Inferior parietal cortex (tissue), 1 donor: ENCODE measurements around the gene SLC5A1.
"Not testable (repeated sequence)": the region's sequence is repeated elsewhere in the genome, so short reads cannot be mapped to it uniquely, and the experiment has no call there.

Source experiments
- DNase-seq: peaks from one replicate; pipeline ENCODE4 v3.0.0-alpha.2; 2016; ENCODE audit errors: extremely low spot score

Gene SLC5A1

DNA sequence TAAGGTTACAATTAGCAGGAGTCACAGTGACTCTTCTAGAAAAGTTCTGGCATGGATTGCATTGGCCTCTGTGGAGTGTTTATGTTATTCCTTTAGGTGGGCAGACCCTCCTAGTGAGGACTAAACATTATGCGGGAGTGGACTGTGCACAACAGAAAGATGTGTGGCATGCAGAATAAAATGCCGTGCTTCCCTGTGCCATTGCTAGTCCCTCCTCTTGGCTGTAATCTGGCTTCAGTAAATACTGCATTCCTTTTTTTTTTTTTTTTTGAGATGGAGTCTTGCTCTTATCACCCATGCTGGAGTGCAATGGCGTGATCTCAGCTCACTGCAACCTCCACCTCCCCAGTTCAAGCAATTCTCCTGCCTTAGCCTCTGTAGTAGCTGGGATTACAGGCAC, 45.0 kb downstream of the SLC5A1 start:
- DNase-seq = no peak

DNA sequence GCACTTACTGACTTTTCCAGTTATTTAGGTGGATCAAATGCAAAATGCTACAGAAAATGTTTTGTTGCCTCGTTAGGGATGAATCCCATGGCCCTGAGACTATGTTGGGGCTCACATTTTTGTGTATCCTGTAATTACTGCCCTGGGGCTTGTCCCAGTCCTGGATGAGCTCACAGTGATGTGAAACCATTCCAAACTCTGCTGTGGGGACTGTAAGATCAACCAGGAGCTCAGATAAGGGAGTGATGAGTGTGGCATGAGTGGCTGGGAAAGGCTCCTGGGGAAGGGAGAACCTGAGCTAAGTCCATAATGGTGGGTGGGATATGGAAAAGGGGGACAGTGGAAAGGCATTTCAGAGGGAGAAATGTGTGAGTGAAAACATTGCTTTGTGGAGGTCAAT, 54.0 kb downstream of the SLC5A1 start:
- no peak for DNase-seq

DNA sequence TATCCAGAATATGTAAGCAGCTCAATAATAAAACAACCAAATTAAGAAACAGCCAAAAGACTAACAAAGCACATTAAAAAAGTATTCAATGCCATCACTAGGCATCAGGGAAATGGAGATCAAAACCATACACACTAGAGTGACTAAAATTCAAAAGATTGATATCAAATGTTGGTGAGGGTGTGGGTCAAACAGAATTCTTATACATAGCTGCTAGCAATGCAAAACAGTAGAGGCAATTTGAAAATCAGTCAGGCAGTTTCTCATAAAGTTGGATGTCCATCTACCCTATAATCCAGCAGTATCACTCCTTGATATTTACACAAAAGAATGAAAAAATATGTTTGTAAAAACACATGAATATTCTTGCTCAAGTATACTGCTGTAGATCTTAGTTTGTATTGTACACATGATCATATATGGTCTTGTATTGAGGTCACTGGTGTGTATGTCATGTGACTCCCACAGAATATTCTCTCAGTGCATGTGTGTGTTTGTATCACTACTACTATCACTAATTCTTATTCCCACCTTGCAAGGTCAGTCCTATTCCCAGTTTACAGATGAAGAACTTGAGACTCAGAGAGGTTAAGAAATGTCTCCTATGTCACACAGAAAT, 54.9 kb downstream of the SLC5A1 start:
- no peak for DNase-seq

DNA sequence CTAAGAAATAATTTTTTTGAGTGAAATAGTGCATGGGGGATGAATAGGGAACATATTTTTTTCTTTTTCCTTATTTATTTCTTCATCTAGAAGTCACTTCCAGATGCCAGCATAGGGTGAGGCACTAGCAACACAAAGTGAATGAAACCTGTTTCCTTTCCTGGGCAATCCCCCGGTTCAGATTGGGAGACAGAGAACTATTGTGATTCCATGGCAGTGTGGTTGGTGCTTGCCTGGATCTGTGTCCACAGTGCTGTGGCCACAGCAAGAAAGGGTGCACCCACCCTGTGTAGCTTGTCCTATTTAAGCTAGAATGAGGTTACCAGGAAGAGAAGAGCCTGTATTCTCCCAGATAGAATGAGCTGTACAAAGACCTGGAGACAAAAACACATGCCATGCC, 57.6 kb downstream of the SLC5A1 start:
- DNase-seq = no peak

DNA sequence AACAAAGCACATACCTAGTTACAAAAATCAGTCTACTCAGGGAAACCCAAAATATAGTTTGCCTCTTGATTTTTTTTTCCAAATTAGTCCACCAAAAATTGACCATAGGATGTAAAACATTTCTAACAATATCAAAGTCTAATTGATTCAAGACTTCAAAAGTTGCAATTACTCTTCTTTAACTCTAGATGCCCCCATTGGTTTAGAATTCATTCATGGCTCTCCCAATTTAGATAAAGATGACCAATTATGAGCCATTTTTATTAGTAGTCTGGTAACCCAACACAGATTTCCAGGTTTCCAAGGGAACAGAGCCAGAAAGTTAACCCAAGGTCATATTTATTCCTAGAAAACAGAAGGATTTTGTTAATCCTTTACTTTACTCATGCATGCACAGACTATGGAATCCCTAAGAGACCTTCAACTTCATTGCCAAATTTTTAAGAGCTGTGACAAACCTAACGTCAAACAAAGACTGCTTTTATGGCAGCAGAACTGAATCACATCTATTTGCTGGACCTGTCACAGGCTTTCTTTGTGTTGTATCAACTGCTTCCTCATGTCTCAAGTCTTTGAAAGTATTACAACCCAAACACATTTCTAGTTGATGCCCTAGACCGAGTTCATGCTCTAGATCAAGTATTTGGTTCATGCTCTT, 60.7 kb downstream of the SLC5A1 start:
- peak; percentile 36 for DNase-seq

DNA sequence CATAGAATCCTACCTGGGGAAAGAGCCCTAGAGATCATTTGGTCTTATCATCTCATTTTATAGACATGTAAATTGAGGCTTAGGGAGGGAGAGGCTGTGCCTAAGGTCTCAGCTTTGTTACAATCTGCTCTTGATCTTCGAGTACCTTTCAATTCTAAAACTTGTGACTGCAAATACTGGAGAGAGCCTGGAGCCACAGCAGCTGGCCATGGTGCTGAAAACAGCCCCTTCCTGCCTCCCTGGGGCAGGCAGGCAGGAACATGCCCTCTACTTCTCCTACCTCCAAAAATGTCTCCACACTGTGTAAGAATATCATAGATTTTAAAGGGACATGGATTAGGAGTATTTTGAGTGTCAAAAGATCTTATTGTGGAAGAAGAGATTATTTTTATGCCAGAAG, 63.9 kb downstream of the SLC5A1 start:
- DNase-seq = no peak

DNA sequence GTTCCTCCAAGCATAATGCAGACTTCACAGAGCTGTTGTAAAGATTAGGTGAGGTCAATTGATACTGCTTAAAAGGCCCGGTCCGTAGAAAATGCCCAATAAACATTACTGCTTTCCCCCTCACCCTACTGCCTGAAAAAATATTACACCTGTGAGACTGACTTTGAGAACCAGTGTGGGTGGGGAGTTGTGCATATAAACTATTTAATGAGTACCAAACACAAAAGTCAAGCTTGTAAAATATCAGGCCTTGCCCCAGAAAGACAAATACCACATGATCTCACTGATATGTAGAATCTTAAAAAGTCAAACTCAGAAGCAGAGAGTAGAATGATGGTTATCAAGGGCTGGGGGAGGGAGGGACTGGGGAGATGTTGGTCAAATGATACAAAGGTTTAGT, 69.3 kb downstream of the SLC5A1 start:
- no peak for DNase-seq

DNA sequence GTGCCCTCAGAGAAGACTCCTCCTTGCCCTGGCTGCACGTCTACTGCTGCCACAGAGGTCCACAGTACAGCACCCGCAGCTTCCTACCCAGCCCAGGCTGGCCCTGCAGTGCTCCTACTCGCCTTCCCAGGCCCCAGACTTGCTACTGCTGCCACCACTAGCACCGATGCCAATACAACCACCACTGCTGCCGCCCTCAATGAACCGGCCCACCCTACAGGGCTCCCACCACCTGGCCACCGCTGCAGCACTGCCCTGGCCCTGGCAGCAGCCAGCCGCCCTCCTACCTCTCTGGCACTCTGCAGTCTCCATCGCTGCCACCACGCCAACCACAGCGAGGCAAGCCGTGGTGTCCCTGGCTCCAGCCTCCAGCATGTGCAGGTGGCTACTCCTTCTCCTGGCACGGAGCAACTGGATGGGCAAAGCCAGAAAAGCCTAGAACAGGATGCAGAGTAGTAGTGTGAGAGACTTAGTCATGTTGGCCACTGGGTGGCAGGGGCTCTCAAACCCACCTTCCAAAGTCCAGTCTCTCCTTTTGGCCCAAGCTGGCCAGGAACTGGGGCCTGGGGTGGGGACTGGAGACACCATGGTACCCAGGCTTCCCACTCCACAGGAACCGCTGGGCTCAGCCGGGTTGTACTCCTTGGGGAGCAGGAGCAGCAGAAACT, 76.6 kb downstream of the SLC5A1 start:
- no peak for DNase-seq

DNA sequence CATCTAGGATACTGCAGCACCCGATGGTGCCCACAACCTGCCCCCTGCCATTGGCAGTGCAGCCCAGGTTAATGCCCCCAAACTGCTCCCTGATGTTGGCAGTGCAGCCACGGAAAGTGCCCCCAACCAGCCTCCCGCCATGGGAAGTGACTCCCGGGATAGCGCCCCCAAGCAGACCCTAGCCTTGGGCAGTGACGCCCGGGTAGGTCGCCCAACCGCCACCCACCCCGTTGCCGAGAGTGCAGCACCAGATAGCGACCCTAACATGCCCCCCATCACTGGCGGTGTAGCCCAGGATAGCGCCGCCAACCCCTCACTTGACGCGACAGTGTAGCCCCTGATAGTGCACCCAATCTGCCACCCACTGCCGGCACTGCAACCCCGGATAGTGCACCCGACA, 77.5 kb downstream of the SLC5A1 start:
- no peak for DNase-seq

DNA sequence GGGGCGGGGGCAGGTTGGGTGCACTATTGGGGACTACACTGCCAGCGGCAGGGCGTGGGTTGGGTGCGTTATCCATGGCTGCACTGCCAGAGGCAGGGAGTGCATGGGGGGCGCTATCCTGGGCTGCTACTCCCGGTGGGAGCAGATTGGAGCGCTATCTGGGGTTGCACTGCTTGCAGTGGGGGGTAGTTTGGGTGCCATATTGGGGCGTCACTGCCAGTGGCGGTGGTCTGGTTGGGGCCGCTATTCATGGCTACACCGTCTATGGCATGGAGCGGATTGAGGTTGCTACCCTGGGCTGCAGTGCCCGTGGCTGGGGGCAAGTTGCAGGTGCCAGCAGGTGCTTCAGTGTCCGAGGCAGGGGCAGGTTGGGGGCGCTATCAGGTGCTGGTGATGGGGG, 79.8 kb downstream of the SLC5A1 start:
- no peak for DNase-seq

DNA sequence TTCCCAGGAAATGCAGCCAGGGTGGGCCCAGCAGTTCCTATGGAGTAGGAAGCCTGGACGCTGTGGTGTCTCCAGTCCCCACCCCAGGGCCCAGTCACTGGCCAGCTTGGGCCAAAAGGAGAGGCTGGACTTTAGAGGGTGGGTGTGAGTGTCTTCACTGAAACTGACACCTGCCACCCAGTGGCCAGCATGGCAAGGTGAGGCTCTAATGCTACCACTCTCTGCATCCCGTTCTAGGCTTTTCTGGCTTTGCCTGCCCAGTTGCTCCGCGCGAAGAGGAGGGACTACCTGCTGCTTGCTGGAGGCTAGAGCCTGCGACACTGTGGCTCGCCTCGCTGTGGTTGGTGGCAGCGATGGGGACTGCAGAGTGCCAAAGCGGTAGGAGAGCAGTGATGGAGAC, 80.6 kb downstream of the SLC5A1 start:
- DNase-seq = no peak

DNA sequence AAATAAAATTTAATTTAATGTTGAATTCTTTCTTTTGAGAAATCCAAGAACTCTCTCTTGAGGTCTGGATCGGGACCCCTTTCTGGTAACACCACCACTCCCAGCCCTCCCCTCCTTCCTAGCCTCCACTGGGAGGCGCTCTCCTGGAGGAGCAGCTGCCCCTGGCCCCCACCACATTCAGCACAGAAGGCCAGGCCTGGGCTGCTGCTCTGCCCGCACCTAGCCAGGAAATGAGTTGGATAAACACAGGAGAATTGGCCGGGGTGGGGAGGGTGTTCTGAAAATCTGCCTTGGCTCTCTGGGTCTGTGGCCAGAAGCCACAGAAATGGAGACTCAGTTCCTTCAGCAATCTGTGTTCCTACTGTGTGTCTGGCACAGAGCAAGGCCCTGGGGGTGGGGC, 84.8 kb downstream of the SLC5A1 start:
- DNase-seq = no peak

DNA sequence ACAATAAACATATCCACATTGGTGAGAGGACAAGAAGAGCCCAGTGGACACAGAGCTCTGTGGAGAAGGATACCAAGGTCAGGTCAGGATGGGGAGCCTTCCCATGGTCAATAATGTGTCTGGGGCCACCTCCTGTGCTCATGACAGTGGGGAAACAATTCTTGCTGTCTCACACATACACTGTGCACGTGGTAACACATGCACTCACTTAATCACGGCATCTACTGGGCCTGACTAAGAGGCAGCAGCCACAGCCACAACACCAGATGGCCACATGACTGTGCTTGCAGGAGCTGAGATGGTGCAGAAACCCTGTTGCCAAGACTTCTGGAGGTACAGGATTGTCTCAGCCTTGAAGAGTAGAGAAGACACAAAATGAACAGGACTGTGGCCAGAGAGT, 87.4 kb downstream of the SLC5A1 start:
- no peak for DNase-seq

DNA sequence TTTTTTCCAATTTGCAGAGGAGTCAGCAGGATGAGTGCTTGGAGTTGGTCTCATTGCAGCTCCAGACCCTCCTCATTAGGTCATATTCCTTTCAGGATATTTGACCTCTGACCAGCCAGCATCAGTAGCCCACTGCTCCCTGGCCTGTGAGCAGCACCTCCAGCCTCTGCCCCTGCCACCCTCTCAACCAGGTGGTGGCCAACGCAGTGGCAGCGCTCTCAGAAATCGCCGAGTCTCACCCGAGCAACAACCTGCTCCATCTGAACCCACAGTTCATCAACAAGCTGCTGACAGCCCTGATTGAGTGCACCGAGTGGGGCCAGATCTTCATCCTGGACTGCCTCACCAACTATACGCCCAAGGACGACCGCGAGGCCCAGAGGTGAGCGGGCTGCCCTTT, 89.1 kb downstream of the SLC5A1 start:
- no peak for DNase-seq

DNA sequence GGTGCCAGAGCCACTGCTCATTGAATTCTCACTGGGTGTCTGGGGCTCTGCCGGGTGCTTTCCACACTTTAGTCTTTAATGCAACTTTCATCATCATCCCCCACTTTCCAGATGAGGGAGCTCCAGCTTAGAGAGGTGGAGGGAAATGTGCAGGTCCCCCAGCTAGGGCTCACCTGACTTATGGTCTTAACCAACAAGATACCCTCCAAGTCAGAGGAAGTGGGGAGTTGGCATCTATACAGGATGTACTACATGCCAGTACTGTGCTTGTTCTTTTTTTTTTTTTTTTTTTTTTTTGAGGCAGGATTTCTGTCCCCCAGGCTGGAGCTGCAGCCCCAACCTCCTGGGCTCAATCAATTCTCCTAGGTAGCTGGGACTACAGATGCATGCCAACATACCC, 89.7 kb downstream of the SLC5A1 start:
- DNase-seq = no peak

DNA sequence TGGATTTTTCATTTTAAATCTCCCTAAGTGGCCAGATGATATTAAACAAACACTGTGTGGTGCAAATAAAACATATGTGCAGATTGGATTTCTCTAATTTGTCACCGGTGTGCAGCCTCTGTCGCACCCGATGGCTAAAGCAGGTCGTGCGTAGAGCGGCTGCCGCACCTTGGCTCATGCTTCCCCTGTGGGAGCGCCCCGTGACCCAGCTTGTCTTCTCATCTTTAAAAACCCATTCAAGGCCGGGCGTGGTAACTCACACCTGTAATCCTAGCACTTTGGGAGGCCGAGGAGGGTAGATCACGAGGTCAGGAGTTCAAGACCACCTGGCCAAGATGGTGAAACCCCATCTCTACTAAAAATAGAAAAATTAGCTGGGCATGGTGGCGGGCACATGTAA, 91.7 kb downstream of the SLC5A1 start:
- DNase-seq = not testable (repeated sequence)

DNA sequence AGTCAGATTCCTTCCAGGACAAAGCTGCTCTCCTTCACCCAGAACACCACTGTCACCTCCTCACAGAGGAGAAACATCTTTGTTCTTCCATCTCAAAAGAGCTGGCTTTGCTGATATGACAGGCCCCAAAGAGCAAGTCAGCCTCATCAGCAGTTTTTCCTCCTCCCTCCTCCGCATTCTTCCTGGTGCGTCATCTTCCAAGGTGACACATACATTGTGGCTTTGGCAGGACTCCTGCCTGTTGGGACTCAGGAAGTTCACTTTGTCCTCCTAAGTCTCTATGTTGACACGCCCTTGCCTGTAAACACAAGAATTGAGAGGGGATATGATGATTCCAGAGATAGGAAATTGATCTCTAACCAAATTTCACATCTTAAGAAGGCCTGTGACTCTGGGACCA, 92.9 kb downstream of the SLC5A1 start:
- DNase-seq = not testable (repeated sequence)

DNA sequence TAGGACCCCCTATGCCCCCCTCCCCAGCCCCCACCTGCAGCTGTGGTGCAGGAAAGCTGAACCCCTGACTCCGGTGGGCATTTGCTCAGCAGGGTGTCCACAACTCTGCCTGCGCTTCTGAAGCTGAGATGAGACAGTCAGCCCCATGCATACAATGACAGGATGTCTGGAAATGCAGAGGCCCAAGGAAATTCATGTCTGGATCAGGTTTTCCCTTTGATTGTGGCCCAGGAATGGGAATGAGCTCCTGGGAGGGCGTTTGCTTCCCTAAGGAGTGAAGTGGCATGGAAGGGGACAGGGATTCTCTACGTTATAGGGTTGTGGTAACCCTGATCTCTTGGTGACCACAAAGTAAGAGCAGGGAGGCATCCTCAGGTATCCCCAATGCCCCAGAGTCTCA, 93.8 kb downstream of the SLC5A1 start:
- DNase-seq = not testable (repeated sequence)

DNA sequence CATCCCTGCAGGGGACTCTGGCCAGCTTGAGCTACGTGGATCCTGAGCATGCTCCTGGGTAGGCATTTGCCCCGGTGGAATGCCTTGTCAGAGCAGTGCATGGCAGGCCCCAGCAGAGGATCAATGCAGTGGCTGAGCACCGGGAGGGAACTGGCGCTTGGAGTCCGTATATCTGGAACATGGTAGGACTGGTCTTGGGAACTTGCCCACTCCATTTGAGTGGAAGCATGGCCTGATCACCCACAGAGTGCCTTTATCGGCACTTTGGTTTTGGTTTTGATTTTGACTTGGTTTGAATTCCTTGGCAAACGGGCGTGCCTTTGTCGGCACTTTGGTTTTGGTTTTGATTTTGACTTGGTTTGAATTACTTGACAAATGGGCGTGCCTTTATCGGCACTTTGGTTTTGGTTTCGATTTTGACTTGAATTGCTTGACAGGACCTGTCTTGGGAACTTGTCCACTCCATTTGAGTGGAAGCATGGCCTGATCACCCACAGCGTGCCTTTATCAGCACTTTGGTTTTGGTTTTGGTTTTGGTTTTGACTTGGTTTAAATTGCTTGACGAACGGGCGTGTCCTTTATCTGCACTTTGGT, 94.8 kb downstream of the SLC5A1 start:
- DNase-seq = not testable (repeated sequence)

DNA sequence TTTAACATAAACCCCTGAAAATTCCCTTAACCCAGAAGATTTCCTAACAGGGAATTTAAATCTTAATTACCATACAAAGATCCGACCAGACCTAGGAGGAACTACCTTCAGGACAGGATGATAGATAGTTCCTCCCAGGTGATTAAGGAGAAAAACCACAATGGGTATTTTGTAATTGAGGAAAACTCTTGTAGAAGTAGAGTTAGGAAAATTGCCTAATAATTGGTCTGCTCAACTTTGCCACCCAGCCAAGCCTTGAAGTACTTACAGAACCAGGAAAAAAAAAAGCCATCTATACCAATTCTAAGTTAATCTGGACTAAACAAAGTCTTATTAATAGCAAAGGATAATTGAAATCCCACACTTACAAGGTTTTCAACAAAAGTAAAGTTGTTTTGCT, 95.5 kb downstream of the SLC5A1 start:
- DNase-seq = not testable (repeated sequence)

DNA sequence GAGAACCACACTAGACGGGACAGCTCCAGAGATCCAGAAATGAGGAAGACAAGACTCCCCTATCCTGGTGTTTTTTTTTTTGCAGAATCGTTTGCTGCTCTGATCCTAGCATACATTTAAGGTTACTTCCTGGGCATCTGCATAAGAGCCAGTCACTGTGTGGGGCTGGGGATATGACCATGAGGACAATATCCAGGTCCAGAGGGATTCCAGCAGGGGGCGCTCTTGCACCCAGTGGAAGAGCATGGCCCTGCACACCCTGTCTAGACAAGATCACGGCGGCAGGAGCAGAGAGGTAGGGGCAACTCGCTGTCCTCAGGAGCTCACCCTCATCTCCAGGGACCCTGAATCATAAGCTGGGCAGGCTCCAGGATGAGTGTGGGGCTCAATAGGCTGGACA, 97.6 kb downstream of the SLC5A1 start:
- DNase-seq = not testable (repeated sequence)

DNA sequence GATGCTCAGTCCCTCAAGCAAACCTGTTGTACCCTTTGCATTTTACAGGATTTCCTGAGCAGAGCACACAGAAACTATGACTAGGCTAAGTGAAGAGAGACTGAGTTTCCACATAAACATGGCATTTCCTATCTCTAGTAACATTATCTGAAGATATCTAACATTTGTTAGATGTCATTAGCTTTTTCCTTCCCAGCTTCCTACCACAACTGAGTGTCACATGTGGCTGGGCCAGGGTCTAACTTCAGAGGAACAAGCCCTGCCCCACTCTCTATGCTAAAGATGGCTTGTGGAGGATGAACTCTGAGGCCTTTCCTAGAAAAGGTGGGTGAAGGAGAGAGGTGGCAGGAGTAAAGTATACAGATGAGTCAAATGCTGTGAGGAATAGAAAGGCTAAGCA, 99.5 kb downstream of the SLC5A1 start:
- no peak for DNase-seq
